Measurements from ENCODE around the gene DCHS2. TPM values are rescaled to one million over a fixed set of nuclear protein-coding genes. Genes with fewer than 3 reads are reported as not detected.
"Not testable (repeated sequence)": the region's sequence is repeated elsewhere in the genome, so short reads cannot be mapped to it uniquely, and the experiment has no call there.

Gene DCHS2
- polyA plus RNA-seq, 4 donors = 0.10 to 0.34 TPM; not detected in 2

DNA sequence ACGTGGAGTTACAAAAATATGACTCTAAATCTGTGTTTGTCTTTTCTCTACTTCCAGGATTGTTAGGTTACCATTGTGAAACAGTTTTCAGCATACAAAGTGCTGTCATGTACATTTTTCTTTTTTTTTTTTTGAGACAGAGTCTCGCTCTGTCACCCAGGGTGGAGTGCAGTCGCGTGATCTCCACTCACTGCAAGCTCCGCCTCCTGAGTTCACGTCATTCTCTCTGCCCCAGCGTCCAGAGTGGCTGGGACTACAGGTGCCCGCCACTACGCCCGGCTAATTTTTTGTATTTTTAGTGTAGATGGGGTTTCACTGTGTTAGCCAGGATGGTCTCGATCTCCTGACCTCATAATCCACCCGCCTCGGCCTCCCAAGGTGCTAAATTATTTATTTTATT lies 274.2 kb downstream of the DCHS2 start:
- H3K36me3 ChIP-seq (ENCODE audit: control insufficient read depth in 3 of 3, insufficient read depth in 2 of 3, low read depth in 1 of 3, low read length in 3 of 3); DNase-seq; FAIRE-seq; H3K27me3 ChIP-seq (ENCODE audit: control insufficient read depth in 3 of 3, insufficient read depth in 3 of 3, low read length in 3 of 3); H3K9me3 ChIP-seq (ENCODE audit: control insufficient read depth in 2 of 2, insufficient read depth in 1 of 2, low read depth in 1 of 2, low read length in 1 of 2); H3K4me1 ChIP-seq (ENCODE audit: control insufficient read depth in 3 of 3, insufficient read depth in 2 of 3, low read depth in 1 of 3, low read length in 2 of 3); H3K27ac ChIP-seq (ENCODE audit: low read depth in 1 of 3, low read length in 2 of 3); H3K4me3 ChIP-seq (ENCODE audit: low read depth in 1 of 3, low read length in 3 of 3): not testable (repeated sequence)
- 71 to 81% (median 75%) methylated on average over 13 of the region's 13 CpGs for WGBS, 3 donors

DNA sequence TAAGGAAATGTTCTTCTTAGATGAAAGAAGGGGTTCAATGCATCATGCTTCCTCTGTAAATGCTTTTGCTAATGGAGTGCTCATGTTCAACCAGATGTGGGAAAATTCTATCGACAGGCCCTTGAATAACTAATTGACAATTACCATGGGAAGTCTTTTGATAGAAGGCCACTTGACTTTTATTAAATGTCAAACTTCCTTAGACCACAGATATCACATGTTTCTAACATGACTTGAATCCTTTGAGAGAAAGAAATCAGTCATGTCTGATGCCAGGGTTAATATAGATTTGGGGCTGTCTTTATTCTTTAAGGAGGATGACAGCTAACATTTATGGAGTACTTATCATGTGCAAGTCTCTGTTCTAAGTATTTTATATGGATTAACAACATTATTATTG lies 280.1 kb downstream of the DCHS2 start:
- no peaks in the 10 kb centered on the region for H3K4me1 ChIP-seq (ENCODE audit: control insufficient read depth in 3 of 3, insufficient read depth in 2 of 3, low read depth in 1 of 3, low read length in 2 of 3)
- no peaks in the 10 kb centered on the region for H3K27me3 ChIP-seq (ENCODE audit: control insufficient read depth in 3 of 3, insufficient read depth in 3 of 3, low read length in 3 of 3)
- no peaks in the 10 kb centered on the region for H3K9me3 ChIP-seq (ENCODE audit: control insufficient read depth in 2 of 2, insufficient read depth in 1 of 2, low read depth in 1 of 2, low read length in 1 of 2)
- H3K4me3 ChIP-seq (ENCODE audit: low read depth in 1 of 3, low read length in 3 of 3) = no peak overlapping the region
- FAIRE-seq (no peak), DNase-seq (no peak)
- 86 to 93% (median 88%) methylated on average over 1 of the region's 1 CpG for WGBS, 3 donors
- H3K27ac ChIP-seq (ENCODE audit: low read depth in 1 of 3, low read length in 2 of 3) = no peak overlapping the region
- no peaks in the 10 kb centered on the region for H3K36me3 ChIP-seq (ENCODE audit: control insufficient read depth in 3 of 3, insufficient read depth in 2 of 3, low read depth in 1 of 3, low read length in 3 of 3)

DNA sequence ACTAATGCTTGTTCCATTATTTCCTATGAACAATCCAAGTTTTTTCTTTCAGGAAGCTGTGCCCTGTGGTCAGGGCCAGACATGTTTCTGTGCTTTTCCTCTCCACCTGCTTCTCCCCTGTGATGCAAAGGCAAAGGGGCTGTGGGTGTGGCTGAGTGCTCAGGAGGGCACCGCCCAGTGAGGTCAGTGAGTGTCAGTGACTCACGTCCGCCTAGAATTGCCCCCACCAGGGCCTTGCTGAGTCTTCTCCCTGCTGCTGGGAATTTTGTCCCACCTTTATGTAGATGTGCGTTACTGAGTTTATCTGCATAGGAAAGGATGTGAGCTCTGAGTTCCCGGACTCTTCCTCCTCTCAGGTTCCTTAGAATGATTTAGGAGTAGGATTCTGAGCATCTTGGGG lies 283.2 kb downstream of the DCHS2 start:
- Histone ChIP-seq H3K27ac (ENCODE audit: low read depth in 1 of 3, low read length in 2 of 3) (no peak overlapping the region), H3K4me1 (ENCODE audit: control insufficient read depth in 3 of 3, insufficient read depth in 2 of 3, low read depth in 1 of 3, low read length in 2 of 3) (no peaks in the 10 kb centered on the region), H3K36me3 (ENCODE audit: control insufficient read depth in 3 of 3, insufficient read depth in 2 of 3, low read depth in 1 of 3, low read length in 3 of 3) (no peaks in the 10 kb centered on the region), H3K27me3 (ENCODE audit: control insufficient read depth in 3 of 3, insufficient read depth in 3 of 3, low read length in 3 of 3) (no peaks in the 10 kb centered on the region), H3K4me3 (ENCODE audit: low read depth in 1 of 3, low read length in 3 of 3) (no peak overlapping the region), H3K9me3 (ENCODE audit: control insufficient read depth in 2 of 2, insufficient read depth in 1 of 2, low read depth in 1 of 2, low read length in 1 of 2) (no peaks in the 10 kb centered on the region)
- no peak for FAIRE-seq
- WGBS, 3 donors = 56 to 64% (median 61%) methylated on average over 5 of the region's 5 CpGs
- no peak for DNase-seq

GRCh38 chr4:154205471-154205870 lies 286.1 kb downstream of the DCHS2 start:
- Histone ChIP-seq H3K9me3 (ENCODE audit: control insufficient read depth in 2 of 2, insufficient read depth in 1 of 2, low read depth in 1 of 2, low read length in 1 of 2) (no peaks in the 10 kb centered on the region), H3K4me1 (ENCODE audit: control insufficient read depth in 3 of 3, insufficient read depth in 2 of 3, low read depth in 1 of 3, low read length in 2 of 3) (no peaks in the 10 kb centered on the region), H3K4me3 (ENCODE audit: low read depth in 1 of 3, low read length in 3 of 3) (no peak overlapping the region), H3K36me3 (ENCODE audit: control insufficient read depth in 3 of 3, insufficient read depth in 2 of 3, low read depth in 1 of 3, low read length in 3 of 3) (no peaks in the 10 kb centered on the region), H3K27ac (ENCODE audit: low read depth in 1 of 3, low read length in 2 of 3) (no peak overlapping the region), H3K27me3 (ENCODE audit: control insufficient read depth in 3 of 3, insufficient read depth in 3 of 3, low read length in 3 of 3) (no peaks in the 10 kb centered on the region)
- 30 to 61% (median 37%) methylated on average over 3 of the region's 3 CpGs for WGBS, 3 donors
- FAIRE-seq (no peak), DNase-seq (no peak)

DNA sequence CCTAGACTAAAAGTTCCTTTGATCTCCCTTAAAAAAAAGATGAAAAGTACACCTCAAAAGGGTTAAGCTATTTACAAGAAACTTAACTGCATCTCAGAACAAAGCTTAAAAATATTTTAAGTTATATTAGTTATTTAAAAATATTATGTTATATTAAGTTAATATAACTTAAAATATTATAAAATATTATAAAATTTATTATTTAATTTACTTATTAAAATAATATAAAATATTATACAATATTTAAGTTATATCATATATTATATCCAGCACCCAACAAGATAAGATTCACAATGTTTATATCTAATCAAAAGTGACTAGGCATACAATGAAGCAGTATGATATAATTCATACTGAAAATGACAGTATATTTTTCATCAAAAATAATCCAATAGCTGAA lies 296.9 kb downstream of the DCHS2 start:
- FAIRE-seq = peak; percentile 90
- no peak for DNase-seq
- peaks cover 0 to 3% of the 10 kb centered on the region in 2 donors for H3K9me3 ChIP-seq (ENCODE audit: control insufficient read depth in 2 of 2, insufficient read depth in 1 of 2, low read depth in 1 of 2, low read length in 1 of 2)
- no peaks in the 10 kb centered on the region for H3K4me1 ChIP-seq (ENCODE audit: control insufficient read depth in 3 of 3, insufficient read depth in 2 of 3, low read depth in 1 of 3, low read length in 2 of 3)
- no peaks in the 10 kb centered on the region for H3K36me3 ChIP-seq (ENCODE audit: control insufficient read depth in 3 of 3, insufficient read depth in 2 of 3, low read depth in 1 of 3, low read length in 3 of 3)
- no peak overlapping the region for H3K27ac ChIP-seq (ENCODE audit: low read depth in 1 of 3, low read length in 2 of 3)
- no peaks in the 10 kb centered on the region for H3K27me3 ChIP-seq (ENCODE audit: control insufficient read depth in 3 of 3, insufficient read depth in 3 of 3, low read length in 3 of 3)
- H3K4me3 ChIP-seq (ENCODE audit: low read depth in 1 of 3, low read length in 3 of 3) = no peak overlapping the region

- DNase-seq (no peak), FAIRE-seq (no peak)
Observed at GRCh38 chr4:154192585-154192984, 299.0 kb downstream of the DCHS2 start.

GRCh38 chr4:154189346-154189745 lies 302.3 kb downstream of the DCHS2 start:
- DNase-seq (no peak), FAIRE-seq (no peak)
- Histone ChIP-seq H3K36me3 (ENCODE audit: control insufficient read depth in 3 of 3, insufficient read depth in 2 of 3, low read depth in 1 of 3, low read length in 3 of 3) (no peaks in the 10 kb centered on the region), H3K27me3 (ENCODE audit: control insufficient read depth in 3 of 3, insufficient read depth in 3 of 3, low read length in 3 of 3) (no peaks in the 10 kb centered on the region), H3K4me3 (ENCODE audit: low read depth in 1 of 3, low read length in 3 of 3) (no peak overlapping the region), H3K9me3 (ENCODE audit: control insufficient read depth in 2 of 2, insufficient read depth in 1 of 2, low read depth in 1 of 2, low read length in 1 of 2) (peaks cover 0 to 3% of the 10 kb centered on the region in 2 donors), H3K27ac (ENCODE audit: low read depth in 1 of 3, low read length in 2 of 3) (no peak overlapping the region), H3K4me1 (ENCODE audit: control insufficient read depth in 3 of 3, insufficient read depth in 2 of 3, low read depth in 1 of 3, low read length in 2 of 3) (no peaks in the 10 kb centered on the region)
- WGBS, 3 donors = 59 to 77% (median 68%) methylated on average over 4 of the region's 4 CpGs

More at GRCh38 chr4:154192585-154192984, 299.0 kb downstream of the DCHS2 start:
- Histone ChIP-seq H3K4me3 (ENCODE audit: low read depth in 1 of 3, low read length in 3 of 3) (no peak overlapping the region), H3K36me3 (ENCODE audit: control insufficient read depth in 3 of 3, insufficient read depth in 2 of 3, low read depth in 1 of 3, low read length in 3 of 3) (no peaks in the 10 kb centered on the region), H3K4me1 (ENCODE audit: control insufficient read depth in 3 of 3, insufficient read depth in 2 of 3, low read depth in 1 of 3, low read length in 2 of 3) (no peaks in the 10 kb centered on the region), H3K27me3 (ENCODE audit: control insufficient read depth in 3 of 3, insufficient read depth in 3 of 3, low read length in 3 of 3) (no peaks in the 10 kb centered on the region), H3K27ac (ENCODE audit: low read depth in 1 of 3, low read length in 2 of 3) (no peak overlapping the region), H3K9me3 (ENCODE audit: control insufficient read depth in 2 of 2, insufficient read depth in 1 of 2, low read depth in 1 of 2, low read length in 1 of 2) (peaks cover 0 to 3% of the 10 kb centered on the region in 2 donors)
- WGBS, 3 donors = 88 to 94% (median 88%) methylated on average over 8 of the region's 8 CpGs

DNA sequence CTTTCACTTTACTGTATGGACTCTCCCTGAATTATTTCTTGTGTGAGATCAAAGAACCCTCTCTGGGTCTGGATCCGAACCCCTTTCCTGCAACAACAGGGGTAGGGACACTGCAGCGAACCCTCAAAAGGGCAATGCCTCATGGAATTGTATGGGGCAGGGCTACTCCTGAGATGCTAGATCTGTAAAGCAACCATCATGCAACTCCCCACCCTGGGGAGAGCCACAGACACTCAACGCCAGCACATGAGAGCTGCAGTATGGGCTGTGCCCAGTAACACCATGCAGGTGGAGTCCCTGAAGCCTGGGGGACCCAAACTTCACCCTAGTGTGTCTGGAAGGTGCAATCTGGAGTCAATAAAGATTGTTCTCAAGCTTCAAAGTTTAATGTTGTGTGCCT lies 304.7 kb downstream of the DCHS2 start:
- FAIRE-seq = no peak
- H3K27ac ChIP-seq (ENCODE audit: low read depth in 1 of 3, low read length in 2 of 3) = no peak overlapping the region

DNA sequence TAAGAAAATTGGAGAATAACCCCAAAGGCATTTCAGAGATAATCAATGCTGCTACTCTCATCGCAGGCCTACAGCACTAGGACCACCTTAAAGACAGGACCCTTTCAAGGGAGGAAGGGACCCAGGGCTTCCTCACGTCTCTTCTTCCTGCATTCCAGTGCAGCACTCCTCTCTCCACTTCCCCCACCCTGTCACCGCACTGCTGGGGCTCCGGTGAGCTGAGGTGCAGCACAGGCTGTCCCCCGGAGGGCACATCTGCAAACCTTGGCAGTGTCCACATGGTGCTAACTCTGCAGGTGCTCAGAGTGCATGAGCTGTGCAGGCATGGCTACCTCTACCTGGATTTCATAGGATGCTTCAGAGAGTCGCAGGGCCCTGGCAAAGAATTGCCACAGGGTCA lies 305.6 kb downstream of the DCHS2 start:
- FAIRE-seq = no peak
- no peak for DNase-seq
- Histone ChIP-seq H3K27me3 (ENCODE audit: control insufficient read depth in 3 of 3, insufficient read depth in 3 of 3, low read length in 3 of 3) (no peaks in the 10 kb centered on the region), H3K27ac (ENCODE audit: low read depth in 1 of 3, low read length in 2 of 3) (no peak overlapping the region), H3K4me3 (ENCODE audit: low read depth in 1 of 3, low read length in 3 of 3) (no peak overlapping the region), H3K36me3 (ENCODE audit: control insufficient read depth in 3 of 3, insufficient read depth in 2 of 3, low read depth in 1 of 3, low read length in 3 of 3) (no peaks in the 10 kb centered on the region), H3K4me1 (ENCODE audit: control insufficient read depth in 3 of 3, insufficient read depth in 2 of 3, low read depth in 1 of 3, low read length in 2 of 3) (no peaks in the 10 kb centered on the region), H3K9me3 (ENCODE audit: control insufficient read depth in 2 of 2, insufficient read depth in 1 of 2, low read depth in 1 of 2, low read length in 1 of 2) (no peaks in the 10 kb centered on the region)
- WGBS, 3 donors = 66 to 73% (median 67%) methylated on average over 6 of the region's 6 CpGs

More for the DNA sequence above, 304.7 kb downstream of the DCHS2 start:
- WGBS, 3 donors = 78 to 82% (median 79%) methylated on average over 3 of the region's 3 CpGs
- Histone ChIP-seq H3K27me3 (ENCODE audit: control insufficient read depth in 3 of 3, insufficient read depth in 3 of 3, low read length in 3 of 3) (no peaks in the 10 kb centered on the region), H3K4me3 (ENCODE audit: low read depth in 1 of 3, low read length in 3 of 3) (no peak overlapping the region), H3K9me3 (ENCODE audit: control insufficient read depth in 2 of 2, insufficient read depth in 1 of 2, low read depth in 1 of 2, low read length in 1 of 2) (no peaks in the 10 kb centered on the region), H3K4me1 (ENCODE audit: control insufficient read depth in 3 of 3, insufficient read depth in 2 of 3, low read depth in 1 of 3, low read length in 2 of 3) (no peaks in the 10 kb centered on the region), H3K36me3 (ENCODE audit: control insufficient read depth in 3 of 3, insufficient read depth in 2 of 3, low read depth in 1 of 3, low read length in 3 of 3) (no peaks in the 10 kb centered on the region)
- DNase-seq = no peak
